Measurements from ENCODE around the gene SMAP2.

SMAP2 gene

GRCh38 chr1:40395190-40396175 lies 22.0 kb downstream of the SMAP2 start:
- DNase-seq = no peak
- Histone ChIP-seq H3K27ac (ENCODE audit: low read length, poor library complexity, severe bottlenecking) (no peak overlapping the region), H3K14ac (ENCODE audit: low read length in 2 of 2) (no peak overlapping the region), H4K8ac (ENCODE audit: low read length) (no peak overlapping the region), H3K18ac (ENCODE audit: low read depth in 1 of 2, low read length in 2 of 2) (no peak overlapping the region), H2BK120ac (ENCODE audit: low read depth, low read length) (no peak overlapping the region), H3K4ac (ENCODE audit: low read depth in 1 of 2, low read length in 2 of 2) (no peak overlapping the region), H2BK15ac (ENCODE audit: low read depth, poor library complexity, severe bottlenecking) (no peak overlapping the region), H3K9me3 (ENCODE audit: control insufficient read depth, low read length) (no peaks in the 10 kb centered on the region), H3K36me3 (ENCODE audit: control insufficient read depth in 1 of 2, insufficient read depth in 2 of 2, low read depth in 1 of 2, low read length in 2 of 2) (no peaks in the 10 kb centered on the region), H3K4me1 (ENCODE audit: control insufficient read depth, insufficient read depth, low read depth, low read length) (no peaks in the 10 kb centered on the region), H2AFZ (ENCODE audit: low read depth, low read length) (no peak overlapping the region), H3K9ac (ENCODE audit: low read length) (no peak overlapping the region), H2BK12ac (ENCODE audit: low read length in 2 of 2) (no peak overlapping the region), H2BK5ac (ENCODE audit: low read depth, low read length, poor library complexity, severe bottlenecking) (no peak overlapping the region), H3K4me2 (ENCODE audit: low read length, poor library complexity, severe bottlenecking) (no peak overlapping the region), H3K23ac (ENCODE audit: low read length in 2 of 2) (no peak overlapping the region), H4K91ac (ENCODE audit: low read length) (no peak overlapping the region), H2AK5ac (ENCODE audit: low read length, severe bottlenecking) (no peak overlapping the region), H3K4me3 (ENCODE audit: insufficient read depth in 1 of 2, low read depth in 1 of 2, low read length in 2 of 2) (no peak overlapping the region), H3K79me1 (replicated peaks; ENCODE audit: low read length, poor library complexity, severe bottlenecking) (peaks cover 29% of the 10 kb centered on the region), H3K27me3 (ENCODE audit: control insufficient read depth in 1 of 2, insufficient read depth in 1 of 2, low read length in 2 of 2) (no peaks in the 10 kb centered on the region)
- 73% methylated on average over 2 of the region's 3 CpGs for WGBS

DNA sequence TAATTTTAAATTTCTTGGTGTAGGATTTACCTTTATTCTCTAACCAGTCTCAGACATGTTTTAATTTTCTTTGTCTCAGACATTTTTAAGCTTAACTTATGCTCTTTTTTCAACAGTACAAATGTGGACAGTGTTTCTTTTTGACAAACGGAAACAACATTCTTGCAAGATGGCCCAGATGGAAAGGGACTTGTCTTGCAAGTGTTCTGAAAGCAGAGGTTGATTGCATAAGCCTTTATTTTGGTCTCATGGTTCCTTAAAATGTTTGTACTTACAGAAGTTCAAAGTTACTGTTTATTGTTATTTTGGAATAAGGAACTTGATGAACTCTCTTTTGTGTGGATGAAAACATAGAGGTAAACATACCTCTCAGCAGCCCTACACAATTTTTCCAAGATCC lies 22.9 kb downstream of the SMAP2 start:
- Histone ChIP-seq H2BK5ac (ENCODE audit: low read depth, low read length, poor library complexity, severe bottlenecking) (no peak overlapping the region), H3K36me3 (ENCODE audit: control insufficient read depth in 1 of 2, insufficient read depth in 2 of 2, low read depth in 1 of 2, low read length in 2 of 2) (no peaks in the 10 kb centered on the region), H3K4me1 (ENCODE audit: control insufficient read depth, insufficient read depth, low read depth, low read length) (no peaks in the 10 kb centered on the region), H3K14ac (ENCODE audit: low read length in 2 of 2) (no peak overlapping the region), H2AK5ac (ENCODE audit: low read length, severe bottlenecking) (no peak overlapping the region), H3K9me3 (ENCODE audit: control insufficient read depth, low read length) (no peaks in the 10 kb centered on the region), H4K8ac (ENCODE audit: low read length) (no peak overlapping the region), H3K4me3 (ENCODE audit: insufficient read depth in 1 of 2, low read depth in 1 of 2, low read length in 2 of 2) (no peak overlapping the region), H4K91ac (ENCODE audit: low read length) (no peak overlapping the region), H3K4me2 (ENCODE audit: low read length, poor library complexity, severe bottlenecking) (no peak overlapping the region), H3K18ac (ENCODE audit: low read depth in 1 of 2, low read length in 2 of 2) (no peak overlapping the region), H3K9ac (ENCODE audit: low read length) (no peak overlapping the region), H2BK120ac (ENCODE audit: low read depth, low read length) (no peak overlapping the region), H2BK12ac (ENCODE audit: low read length in 2 of 2) (no peak overlapping the region), H2BK15ac (ENCODE audit: low read depth, poor library complexity, severe bottlenecking) (no peak overlapping the region), H2AFZ (ENCODE audit: low read depth, low read length) (no peak overlapping the region), H3K4ac (ENCODE audit: low read depth in 1 of 2, low read length in 2 of 2) (no peak overlapping the region), H3K27ac (ENCODE audit: low read length, poor library complexity, severe bottlenecking) (no peak overlapping the region), H3K27me3 (ENCODE audit: control insufficient read depth in 1 of 2, insufficient read depth in 1 of 2, low read length in 2 of 2) (no peaks in the 10 kb centered on the region), H3K23ac (ENCODE audit: low read length in 2 of 2) (no peak overlapping the region), H3K79me1 (replicated peaks; ENCODE audit: low read length, poor library complexity, severe bottlenecking) (peaks cover 23% of the 10 kb centered on the region)
- 95% methylated on average over 1 of the region's 1 CpG for WGBS
- DNase-seq = no peak

- Histone ChIP-seq H3K4me3 (ENCODE audit: insufficient read depth in 1 of 2, low read depth in 1 of 2, low read length in 2 of 2) (no peak overlapping the region), H2BK15ac (ENCODE audit: low read depth, poor library complexity, severe bottlenecking) (no peak overlapping the region), H3K36me3 (ENCODE audit: control insufficient read depth in 1 of 2, insufficient read depth in 2 of 2, low read depth in 1 of 2, low read length in 2 of 2) (no peaks in the 10 kb centered on the region), H3K4me2 (ENCODE audit: low read length, poor library complexity, severe bottlenecking) (no peak overlapping the region), H4K91ac (ENCODE audit: low read length) (no peak overlapping the region), H3K23ac (ENCODE audit: low read length in 2 of 2) (no peak overlapping the region), H4K8ac (ENCODE audit: low read length) (no peak overlapping the region), H3K27me3 (ENCODE audit: control insufficient read depth in 1 of 2, insufficient read depth in 1 of 2, low read length in 2 of 2) (no peaks in the 10 kb centered on the region), H3K4me1 (ENCODE audit: control insufficient read depth, insufficient read depth, low read depth, low read length) (no peaks in the 10 kb centered on the region), H3K9ac (ENCODE audit: low read length) (no peak overlapping the region), H3K27ac (ENCODE audit: low read length, poor library complexity, severe bottlenecking) (no peak overlapping the region), H2AK5ac (ENCODE audit: low read length, severe bottlenecking) (no peak overlapping the region), H3K14ac (ENCODE audit: low read length in 2 of 2) (no peak overlapping the region), H3K18ac (ENCODE audit: low read depth in 1 of 2, low read length in 2 of 2) (no peak overlapping the region), H2AFZ (ENCODE audit: low read depth, low read length) (no peak overlapping the region), H3K4ac (ENCODE audit: low read depth in 1 of 2, low read length in 2 of 2) (no peak overlapping the region), H2BK12ac (ENCODE audit: low read length in 2 of 2) (no peak overlapping the region), H3K79me1 (replicated peaks; ENCODE audit: low read length, poor library complexity, severe bottlenecking) (peaks cover 19% of the 10 kb centered on the region), H3K9me3 (ENCODE audit: control insufficient read depth, low read length) (no peaks in the 10 kb centered on the region), H2BK120ac (ENCODE audit: low read depth, low read length) (no peak overlapping the region), H2BK5ac (ENCODE audit: low read depth, low read length, poor library complexity, severe bottlenecking) (no peak overlapping the region)
- DNase-seq = no peak
- WGBS = 100% methylated on average over 1 of the region's 2 CpGs
These were observed 23.7 kb downstream of the SMAP2 start for GRCh38 chr1:40397258-40397657.

- no peak overlapping the region for H4K8ac ChIP-seq (ENCODE audit: low read length)
- H2AK5ac ChIP-seq (ENCODE audit: low read length, severe bottlenecking) = no peak overlapping the region
- no peak for DNase-seq
- H3K18ac ChIP-seq (ENCODE audit: low read depth in 1 of 2, low read length in 2 of 2) = no peak overlapping the region
- H3K4me1 ChIP-seq (ENCODE audit: control insufficient read depth, insufficient read depth, low read depth, low read length) = no peaks in the 10 kb centered on the region
- H3K27ac ChIP-seq (ENCODE audit: low read length, poor library complexity, severe bottlenecking) = no peak overlapping the region
- no peak overlapping the region for H3K4ac ChIP-seq (ENCODE audit: low read depth in 1 of 2, low read length in 2 of 2)
- H3K23ac ChIP-seq (ENCODE audit: low read length in 2 of 2) = no peak overlapping the region
- H3K79me1 ChIP-seq (replicated peaks; ENCODE audit: low read length, poor library complexity, severe bottlenecking) = peaks cover 16% of the 10 kb centered on the region
- WGBS = 97% methylated on average over 4 of the region's 4 CpGs
- H3K9ac ChIP-seq (ENCODE audit: low read length) = no peak overlapping the region
- H3K4me3 ChIP-seq (ENCODE audit: insufficient read depth in 1 of 2, low read depth in 1 of 2, low read length in 2 of 2) = no peak overlapping the region
- H2BK5ac ChIP-seq (ENCODE audit: low read depth, low read length, poor library complexity, severe bottlenecking) = no peak overlapping the region
- H2AFZ ChIP-seq (ENCODE audit: low read depth, low read length) = no peak overlapping the region
- no peak overlapping the region for H2BK15ac ChIP-seq (ENCODE audit: low read depth, poor library complexity, severe bottlenecking)
- H3K14ac ChIP-seq (ENCODE audit: low read length in 2 of 2) = no peak overlapping the region
- H2BK120ac ChIP-seq (ENCODE audit: low read depth, low read length) = no peak overlapping the region
- H4K91ac ChIP-seq (ENCODE audit: low read length) = no peak overlapping the region
- no peak overlapping the region for H3K4me2 ChIP-seq (ENCODE audit: low read length, poor library complexity, severe bottlenecking)
- H3K9me3 ChIP-seq (ENCODE audit: control insufficient read depth, low read length) = no peaks in the 10 kb centered on the region
- H2BK12ac ChIP-seq (ENCODE audit: low read length in 2 of 2) = no peak overlapping the region
- no peaks in the 10 kb centered on the region for H3K27me3 ChIP-seq (ENCODE audit: control insufficient read depth in 1 of 2, insufficient read depth in 1 of 2, low read length in 2 of 2)
- H3K36me3 ChIP-seq (ENCODE audit: control insufficient read depth in 1 of 2, insufficient read depth in 2 of 2, low read depth in 1 of 2, low read length in 2 of 2) = no peaks in the 10 kb centered on the region
These were observed 26.6 kb downstream of the SMAP2 start for GRCh38 chr1:40399984-40400704.

Data from mesenchymal stem cell (in vitro differentiated cells and primary cell).